ENCODE measurements around the gene BDNF. TPM values are rescaled to one million over a fixed set of nuclear protein-coding genes. Genes with fewer than 3 reads are reported as not detected.

The BDNF gene
- total and polyA plus RNA-seq, 12 donors = 0.16 to 19.1 (median 2.5) TPM

DNA sequence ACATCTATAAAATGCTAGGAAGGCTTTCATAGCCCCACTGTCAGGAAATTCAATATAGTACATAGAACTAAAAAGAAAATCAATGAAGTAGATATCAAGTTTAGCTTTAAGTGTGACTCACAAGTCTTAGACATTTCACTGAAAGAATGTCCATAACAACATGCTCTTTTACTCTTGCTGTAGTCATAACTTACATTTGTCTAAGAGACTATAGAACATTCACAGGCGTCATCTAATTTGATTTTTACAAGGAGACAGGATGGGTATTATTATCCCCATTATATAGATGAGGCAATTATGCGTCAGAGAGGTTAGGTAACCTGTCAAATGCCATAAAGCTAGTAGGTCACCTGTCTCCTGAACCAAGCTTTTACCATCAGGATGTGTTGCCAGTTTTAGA is 36.9 kb downstream of the BDNF start:
- Histone ChIP-seq H3K9me3 (peaks cover 0 to 9% (median 0%) of the 10 kb centered on the region in 11 donors), H3K4me3 (no peak overlapping the region), H3K4me1 (peaks cover 0 to 6% (median 0%) of the 10 kb centered on the region in 9 donors), H3K27ac (no peak overlapping the region), H3K36me3 (peaks cover 0 to 2% (median 0%) of the 10 kb centered on the region in 9 donors), H3K27me3 (no peaks in the 10 kb centered on the region)
- DNase-seq (no peak), ATAC-seq (no peak)
- no peak for TF ChIP-seq CTCF (IDR thresholded peaks at IDR 0.05)
- 93% methylated on average over 2 of the region's 2 CpGs for WGBS, 2 donors
- intact Hi-C loops (cut with DNase I) = no loop called here

GRCh38 chr11:27660171-27660570 is 40.1 kb downstream of the BDNF start:
- Histone ChIP-seq H3K27me3 (no peaks in the 10 kb centered on the region), H3K36me3 (peaks cover 0 to 9% (median 0%) of the 10 kb centered on the region in 9 donors), H3K4me3 (no peak overlapping the region), H3K9me3 (no peaks in the 10 kb centered on the region), H3K27ac (no peak overlapping the region), H3K4me1 (peaks cover 0 to 6% (median 0%) of the 10 kb centered on the region in 9 donors)
- no peak for ATAC-seq
- TF ChIP-seq CTCF (IDR thresholded peaks at IDR 0.05) = no peak
- intact Hi-C loops (cut with DNase I) = no loop called here
- WGBS, 2 donors = 82 to 85% methylated on average over 3 of the region's 3 CpGs
- no peak for DNase-seq

DNA sequence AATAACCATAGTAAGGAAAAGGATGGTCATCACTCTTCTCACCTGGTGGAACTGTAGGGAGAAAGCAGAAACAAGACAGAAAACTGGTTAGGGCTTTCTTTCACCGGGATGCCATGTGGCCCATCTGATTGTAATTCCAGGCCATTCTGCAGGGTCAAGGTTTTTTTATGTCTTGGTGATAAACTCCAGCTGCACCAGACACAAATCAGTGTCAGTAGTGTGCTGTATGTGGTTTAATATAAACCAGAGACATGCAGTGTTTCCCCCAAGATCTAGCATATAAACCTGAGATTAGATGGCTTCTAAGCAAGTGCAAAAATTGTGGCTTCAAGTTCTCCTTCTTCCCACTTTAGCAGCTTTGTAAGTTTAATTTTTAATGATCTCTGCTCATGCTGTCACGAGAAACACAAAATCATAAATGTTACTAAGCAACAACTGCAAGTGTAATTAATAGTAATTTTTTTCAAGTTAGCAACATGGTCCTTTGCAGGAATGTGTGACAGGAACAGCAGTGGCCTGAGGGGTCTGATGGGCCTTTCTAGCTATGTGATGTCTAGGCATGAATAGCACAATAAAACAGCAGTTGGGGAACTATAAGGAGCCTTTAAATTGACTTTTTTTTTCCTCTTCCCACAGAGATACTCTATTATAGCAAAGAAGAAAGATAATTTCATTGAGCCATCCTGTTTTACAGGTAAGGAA is 41.6 kb downstream of the BDNF start:
- TF ChIP-seq CTCF (IDR thresholded peaks at IDR 0.05) = no peak
- H3K9me3 ChIP-seq = no peaks in the 10 kb centered on the region
- no peak for ATAC-seq
- H3K27ac ChIP-seq = no peak overlapping the region
- no peak overlapping the region for H3K4me3 ChIP-seq
- peaks cover 0 to 9% (median 0%) of the 10 kb centered on the region in 9 donors for H3K36me3 ChIP-seq
- intact Hi-C loops (cut with DNase I) = no loop called here
- no peak for DNase-seq
- WGBS, 2 donors = 75 to 86% methylated on average over 2 of the region's 2 CpGs
- H3K4me1 ChIP-seq = peaks cover 0 to 6% (median 0%) of the 10 kb centered on the region in 9 donors
- H3K27me3 ChIP-seq = no peaks in the 10 kb centered on the region

GRCh38 chr11:27656806-27657483 is 43.3 kb downstream of the BDNF start:
- H3K27ac ChIP-seq = no peak overlapping the region
- H3K9me3 ChIP-seq = no peaks in the 10 kb centered on the region
- 83 to 85% methylated on average over 12 of the region's 12 CpGs for WGBS, 2 donors
- no peak for DNase-seq
- no peaks in the 10 kb centered on the region for H3K4me1 ChIP-seq
- H3K4me3 ChIP-seq = no peak overlapping the region
- no peak for TF ChIP-seq CTCF (IDR thresholded peaks at IDR 0.05)
- intact Hi-C loops (cut with DNase I) = no loop called here
- no peaks in the 10 kb centered on the region for H3K27me3 ChIP-seq
- H3K36me3 ChIP-seq = peaks cover 0 to 9% (median 0%) of the 10 kb centered on the region in 9 donors
- ATAC-seq = no peak
